Memory B cell (primary cell): ENCODE measurements around the gene CRLF2.

Experiments used
- ATAC-seq: fragments of 150-1000 bp; cut with Tn5 transposase; 2 replicates; pipeline ENCODE4 v1.10.0; 2021; ENCODE audit warnings: low read depth, mild to moderate bottlenecking, moderate library complexity
- DNase-seq, 2 donors: peaks; one replicate each; pipeline ENCODE4 v3.0.0; 2022; ENCODE audit warnings: low spot score in 2 of 2
- H3K27ac Mint-ChIP-seq: one replicate; pipeline ENCODE4 v1.8.0; 2022; ENCODE audit warnings: mild to moderate bottlenecking, moderate library complexity, mixed read lengths
- H3K27me3 Mint-ChIP-seq: one replicate; pipeline ENCODE4 v1.8.0; 2022; ENCODE audit warnings: mixed read lengths
- H3K36me3 Mint-ChIP-seq: one replicate; pipeline ENCODE4 v1.8.0; 2022; ENCODE audit warnings: mild to moderate bottlenecking, mixed read lengths
- H3K4me1 Mint-ChIP-seq: one replicate; pipeline ENCODE4 v1.8.0; 2022; ENCODE audit warnings: mixed read lengths
- H3K4me3 Mint-ChIP-seq: one replicate; pipeline ENCODE4 v1.8.0; 2022; ENCODE audit warnings: mild to moderate bottlenecking, moderate library complexity, mixed read lengths
- H3K9me3 Mint-ChIP-seq: one replicate; pipeline ENCODE4 v1.8.0; 2022; ENCODE audit warnings: mixed read lengths

CRLF2 gene

GRCh38 chrX:1147611-1148515 lies 64.6 kb downstream of the CRLF2 start:
- Mint-ChIP-seq H3K9me3 (no peaks in the 10 kb centered on the region), H3K27me3 (peaks cover 3% of the 10 kb centered on the region)

GRCh38 chrX:1144293-1144692 lies 68.2 kb downstream of the CRLF2 start:
- H3K4me3 Mint-ChIP-seq: no peak overlapping the region
- H3K9me3 Mint-ChIP-seq: no peaks in the 10 kb centered on the region
- no peak overlapping the region for H3K27ac Mint-ChIP-seq
- no peaks in the 10 kb centered on the region for H3K4me1 Mint-ChIP-seq
- no peak for DNase-seq
- H3K27me3 Mint-ChIP-seq: no peaks in the 10 kb centered on the region
- no peaks in the 10 kb centered on the region for H3K36me3 Mint-ChIP-seq
- no peak for ATAC-seq

More at GRCh38 chrX:1147611-1148515, 64.6 kb downstream of the CRLF2 start:
- no peak overlapping the region for H3K27ac Mint-ChIP-seq
- H3K4me1 Mint-ChIP-seq: peaks cover 4% of the 10 kb centered on the region
- no peaks in the 10 kb centered on the region for H3K36me3 Mint-ChIP-seq
- no peak for DNase-seq
- H3K4me3 Mint-ChIP-seq: no peak overlapping the region
- ATAC-seq: no peak
